Mucosa of rectum (tissue), 2 donors: Measurements from ENCODE around the gene PBX1.

ENCODE experiments used
- H3K27ac ChIP-seq, 2 donors: one replicate each; pipeline ENCODE4 v1.7.0; 2013; ENCODE audit warnings: inconsistent platforms in 2 of 2, low read depth in 2 of 2, low read length in 2 of 2
- H3K27me3 ChIP-seq, 2 donors: one replicate each; pipeline ENCODE4 v1.7.0; 2013; ENCODE audit warnings: low read length in 2 of 2; ENCODE audit not compliant: control insufficient read depth in 2 of 2, insufficient read depth in 2 of 2
- H3K36me3 ChIP-seq, 2 donors: one replicate each; pipeline ENCODE4 v1.7.0; 2013; ENCODE audit warnings: low read length in 2 of 2; ENCODE audit not compliant: control insufficient read depth in 2 of 2, insufficient read depth in 2 of 2
- H3K4me1 ChIP-seq, 2 donors: one replicate each; pipeline ENCODE4 v1.7.0; 2013; ENCODE audit warnings: low read length in 2 of 2, mild to moderate bottlenecking in 1 of 2; ENCODE audit not compliant: control insufficient read depth in 2 of 2, insufficient read depth in 2 of 2
- H3K4me3 ChIP-seq, 2 donors: one replicate each; pipeline ENCODE4 v1.7.0; 2013; ENCODE audit warnings: low read length in 2 of 2
- H3K9ac ChIP-seq, 2 donors: one replicate each; pipeline ENCODE4 v1.7.0; 2013; ENCODE audit warnings: low read length in 2 of 2, low read depth in 1 of 2, mild to moderate bottlenecking in 1 of 2
- H3K9me3 ChIP-seq, 2 donors: one replicate each; pipeline ENCODE4 v1.7.0; 2013; ENCODE audit warnings: low read length in 2 of 2; ENCODE audit not compliant: control insufficient read depth in 2 of 2
- donor health status: healthy.
- donor health status: Normal muscosa, but diverticular disease.

The PBX1 gene

DNA sequence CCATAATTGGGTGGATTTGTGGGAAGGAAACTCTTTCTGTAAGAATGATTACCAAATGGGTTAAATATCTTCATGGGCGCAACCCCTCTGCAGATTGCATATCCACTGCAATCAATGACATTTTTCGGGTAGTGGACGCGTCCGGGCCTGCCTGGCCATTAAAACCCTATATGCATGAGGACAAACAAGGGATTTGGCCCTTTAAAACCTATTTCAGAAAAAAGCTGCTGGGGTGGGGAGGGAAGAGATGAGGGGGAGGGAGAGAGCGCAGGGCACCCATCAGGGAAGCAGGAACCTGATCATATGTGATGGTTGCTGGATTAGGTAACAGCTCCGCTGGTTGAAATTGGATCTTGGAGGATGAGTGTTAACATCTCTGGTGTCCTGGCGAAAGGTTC is 228.8 kb downstream of the PBX1 start:
- Histone ChIP-seq H3K36me3 (peaks cover 0 to under 1% of the 10 kb centered on the region in 2 donors), H3K27ac (no peak overlapping the region), H3K9ac (no peak overlapping the region), H3K27me3 (no peaks in the 10 kb centered on the region), H3K4me3 (no peak overlapping the region), H3K9me3 (no peaks in the 10 kb centered on the region), H3K4me1 (peaks cover 3 to 8% of the 10 kb centered on the region in 2 donors)

DNA sequence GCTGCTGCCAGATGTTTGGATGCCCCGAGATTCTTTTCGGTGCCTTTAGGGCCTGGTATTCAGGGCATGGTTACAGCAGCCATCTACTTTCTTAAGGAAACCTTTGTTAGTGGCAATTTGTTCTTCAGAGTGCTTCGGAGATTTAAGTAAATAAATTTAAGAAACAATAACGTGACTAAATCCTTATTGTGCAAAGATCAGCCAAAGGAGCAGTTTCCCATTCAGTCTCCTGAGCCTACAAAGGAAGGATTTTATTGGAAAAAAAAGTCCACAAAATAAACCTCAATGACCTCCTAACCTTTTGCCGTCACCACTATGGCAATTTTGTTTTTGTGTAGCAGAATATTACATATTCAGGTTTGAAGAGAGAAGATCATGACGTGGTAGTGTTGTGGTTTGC is 231.1 kb downstream of the PBX1 start:
- H3K27ac ChIP-seq: no peak overlapping the region
- H3K9me3 ChIP-seq: no peaks in the 10 kb centered on the region
- no peaks in the 10 kb centered on the region for H3K27me3 ChIP-seq
- peaks cover 6 to 9% of the 10 kb centered on the region in 2 donors for H3K36me3 ChIP-seq
- no peak overlapping the region for H3K9ac ChIP-seq
- H3K4me3 ChIP-seq: no peak overlapping the region
- H3K4me1 ChIP-seq: peaks cover 3 to 8% of the 10 kb centered on the region in 2 donors

- Histone ChIP-seq H3K9me3 (no peaks in the 10 kb centered on the region), H3K27ac (no peak overlapping the region)
These were observed 233.5 kb downstream of the PBX1 start for GRCh38 chr1:164792410-164793004.

DNA sequence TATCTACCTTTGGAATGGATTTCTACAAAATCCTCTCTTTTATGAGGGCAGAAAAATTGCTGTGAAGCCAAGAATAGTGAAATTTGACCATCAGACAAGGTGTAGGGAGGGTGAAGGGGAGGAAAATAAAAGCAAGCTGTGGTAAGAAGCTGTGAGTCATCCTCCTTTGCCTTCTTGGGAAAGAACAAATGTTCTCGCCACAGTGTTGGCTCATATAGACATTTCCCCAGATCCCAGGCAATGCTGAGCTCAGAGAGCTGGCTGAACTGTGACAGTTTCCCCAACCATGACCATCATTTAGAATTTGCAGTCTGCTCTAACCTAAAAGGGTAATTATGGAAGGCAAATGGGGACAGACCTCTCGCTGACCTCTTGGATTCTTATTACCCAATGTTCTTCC is 235.4 kb downstream of the PBX1 start:
- peaks cover 6 to 9% of the 10 kb centered on the region in 2 donors for H3K36me3 ChIP-seq
- H3K27me3 ChIP-seq: no peaks in the 10 kb centered on the region
- H3K4me3 ChIP-seq: no peak overlapping the region
- no peak overlapping the region for H3K27ac ChIP-seq
- H3K9ac ChIP-seq: no peak overlapping the region
- no peaks in the 10 kb centered on the region for H3K4me1 ChIP-seq
- H3K9me3 ChIP-seq: no peaks in the 10 kb centered on the region

More at GRCh38 chr1:164792410-164793004, 233.5 kb downstream of the PBX1 start:
- Histone ChIP-seq H3K27me3 (no peaks in the 10 kb centered on the region), H3K4me3 (no peak overlapping the region), H3K36me3 (peaks cover 6 to 9% of the 10 kb centered on the region in 2 donors), H3K9ac (no peak overlapping the region), H3K4me1 (no peaks in the 10 kb centered on the region)

- H3K27me3 ChIP-seq: no peaks in the 10 kb centered on the region
- H3K4me3 ChIP-seq: no peak overlapping the region
- H3K9me3 ChIP-seq: no peaks in the 10 kb centered on the region
- H3K9ac ChIP-seq: no peak overlapping the region
- H3K36me3 ChIP-seq: peaks cover 16 to 18% of the 10 kb centered on the region in 2 donors
- H3K27ac ChIP-seq: no peak overlapping the region
- H3K4me1 ChIP-seq: peaks cover 0 to 3% of the 10 kb centered on the region in 2 donors
These were observed 237.9 kb downstream of the PBX1 start for GRCh38 chr1:164796916-164797315.

GRCh38 chr1:164801246-164801731 is 242.3 kb downstream of the PBX1 start:
- Histone ChIP-seq H3K9me3 (no peaks in the 10 kb centered on the region), H3K9ac (no peak overlapping the region), H3K4me1 (peaks cover 0 to 3% of the 10 kb centered on the region in 2 donors), H3K27ac (no peak overlapping the region), H3K36me3 (peaks cover 9 to 11% of the 10 kb centered on the region in 2 donors), H3K4me3 (no peak overlapping the region), H3K27me3 (no peaks in the 10 kb centered on the region)

- peak overlapping the region in 1 of 2 donors; percentile 25 for H3K27ac ChIP-seq
- peaks cover 9 to 11% of the 10 kb centered on the region in 2 donors for H3K36me3 ChIP-seq
- no peaks in the 10 kb centered on the region for H3K27me3 ChIP-seq
- no peaks in the 10 kb centered on the region for H3K9me3 ChIP-seq
- H3K4me3 ChIP-seq: no peak overlapping the region
- no peak overlapping the region for H3K9ac ChIP-seq
- peaks cover 0 to 3% of the 10 kb centered on the region in 2 donors for H3K4me1 ChIP-seq
These were observed 243.0 kb downstream of the PBX1 start for GRCh38 chr1:164801791-164802502.

DNA sequence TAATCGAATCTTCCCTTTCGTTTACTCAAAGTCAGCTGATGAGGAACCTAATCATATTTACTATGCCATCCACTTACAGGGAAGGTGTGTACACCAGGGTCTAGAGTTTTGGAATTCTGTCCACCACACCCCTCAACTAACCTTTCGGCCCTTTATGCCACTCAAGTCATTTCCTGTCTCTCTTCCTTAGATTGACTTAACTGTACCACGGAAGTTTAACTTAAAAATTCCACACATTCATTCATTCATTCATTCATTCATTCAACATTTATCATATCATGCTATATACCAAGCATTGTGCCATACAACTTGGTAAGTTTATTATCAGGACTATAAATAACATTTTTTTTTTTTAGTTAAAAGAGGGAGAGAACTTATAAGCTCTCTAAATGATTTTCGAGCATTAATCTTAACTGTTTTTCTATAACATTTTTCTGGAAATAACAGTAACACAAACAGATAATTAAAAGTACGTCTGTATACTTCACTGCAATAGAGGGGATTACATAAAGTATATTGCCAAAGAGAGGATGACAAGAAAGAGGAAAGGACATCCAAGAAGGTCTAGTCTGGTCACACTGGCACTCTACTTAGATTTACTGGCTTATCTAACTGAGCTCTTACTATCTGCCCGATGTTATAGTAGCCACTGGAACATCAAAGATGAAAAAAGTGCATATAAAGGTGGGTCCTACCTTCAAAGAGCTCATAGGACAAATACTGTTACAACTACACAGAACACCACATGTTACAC is 243.7 kb downstream of the PBX1 start:
- Histone ChIP-seq H3K9me3 (no peaks in the 10 kb centered on the region), H3K27me3 (no peaks in the 10 kb centered on the region), H3K4me1 (peaks cover 0 to 3% of the 10 kb centered on the region in 2 donors), H3K36me3 (peaks cover 11 to 13% of the 10 kb centered on the region in 2 donors), H3K9ac (no peak overlapping the region), H3K27ac (peak overlapping the region in 1 of 2 donors; percentile 25), H3K4me3 (no peak overlapping the region)

DNA sequence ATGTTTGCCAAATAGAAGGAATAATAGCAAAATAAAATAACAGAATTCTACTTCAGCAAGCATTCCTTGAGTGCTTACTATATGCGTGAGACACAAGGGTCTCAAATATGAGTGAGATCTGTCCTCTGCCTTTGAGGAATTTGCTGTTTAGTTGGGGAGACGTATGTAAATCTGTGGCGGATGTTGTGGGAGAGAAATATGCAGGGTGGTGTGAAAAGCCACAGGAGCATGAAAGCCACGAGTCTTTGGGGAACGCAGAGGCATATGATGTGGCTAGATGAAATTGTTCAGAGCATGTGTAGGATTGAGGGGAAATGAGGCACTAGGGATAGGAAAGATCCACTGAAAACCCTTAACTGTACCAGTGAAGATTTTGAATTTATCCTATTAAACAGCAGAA is 244.4 kb downstream of the PBX1 start:
- Histone ChIP-seq H3K27me3 (no peaks in the 10 kb centered on the region), H3K9ac (no peak overlapping the region), H3K27ac (no peak overlapping the region), H3K36me3 (peaks cover 13 to 15% of the 10 kb centered on the region in 2 donors), H3K4me3 (no peak overlapping the region), H3K4me1 (peaks cover 0 to 3% of the 10 kb centered on the region in 2 donors), H3K9me3 (no peaks in the 10 kb centered on the region)

DNA sequence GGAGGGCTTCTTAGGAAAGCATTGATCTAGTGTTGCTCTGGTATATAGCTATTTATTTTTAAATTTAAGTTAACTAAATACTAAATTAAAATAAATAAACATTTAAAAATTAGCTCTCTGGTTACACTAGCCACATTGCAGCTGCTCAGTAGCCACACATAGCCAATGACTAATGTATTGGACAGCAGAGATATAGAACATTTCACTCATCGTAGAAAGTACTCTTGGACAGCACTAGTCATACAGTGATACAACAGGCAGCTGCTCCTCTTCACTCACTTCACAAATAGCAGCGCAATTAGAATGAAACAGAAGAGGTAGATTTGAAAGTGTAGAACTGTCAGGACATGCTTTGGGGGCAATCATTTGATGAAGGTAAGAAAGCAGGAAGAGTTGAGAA is 245.4 kb downstream of the PBX1 start:
- H3K4me3 ChIP-seq: no peak overlapping the region
- no peak overlapping the region for H3K9ac ChIP-seq
- no peaks in the 10 kb centered on the region for H3K9me3 ChIP-seq
- no peaks in the 10 kb centered on the region for H3K27me3 ChIP-seq
- H3K4me1 ChIP-seq: peaks cover 0 to 3% of the 10 kb centered on the region in 2 donors
- H3K36me3 ChIP-seq: peaks cover 15 to 18% of the 10 kb centered on the region in 2 donors
- H3K27ac ChIP-seq: no peak overlapping the region
